ENCODE data around the gene ZNF621.

ZNF621 gene

GRCh38 chr3:40524568-40525285 is at the start of gene ZNF621:
ZNF621 (plus strand) TSS chr3:40524960; CDS start chr3:40525841, 881 bp downstream.
- peaks cover 34% of the 10 kb centered on the region for H3K4me1 ChIP-seq (ENCODE audit: insufficient read depth, low read length, poor library complexity, severe bottlenecking)
- peak within 1 kb of the TSS; percentile 86 for H2AFZ ChIP-seq (ENCODE audit: low read length)
- H3K9me3 ChIP-seq (ENCODE audit: insufficient read depth, low read depth, low read length), result no peaks in the 10 kb centered on the region
- no peaks in the 10 kb centered on the region for H3F3A ChIP-seq (ENCODE audit: low read depth)
- no peaks in the 10 kb centered on the region for H3K27me3 ChIP-seq (ENCODE audit: insufficient read depth, low read length, poor library complexity, severe bottlenecking)
- H3K4me2 ChIP-seq (ENCODE audit: low read depth, low read length, poor library complexity, severe bottlenecking), result peak within 1 kb of the TSS; percentile 89
- peaks cover 7% of the 10 kb centered on the region; the same call in 1 of the 2 replicates for H3K36me3 ChIP-seq (ENCODE audit: insufficient read depth, low read length)
- peaks cover 41% of the 10 kb centered on the region for H3K79me2 ChIP-seq (ENCODE audit: insufficient read depth, low read length)
- no peaks in the 10 kb centered on the region for H3K9me2 ChIP-seq (replicated peaks; ENCODE audit: low read depth, low read length)
- H3K9ac ChIP-seq (ENCODE audit: low read depth, low read length, poor library complexity, severe bottlenecking), result peak within 1 kb of the TSS; percentile 90
- H4K20me1 ChIP-seq (ENCODE audit: insufficient read depth, low read length, poor library complexity, severe bottlenecking), result peaks cover 2% of the 10 kb centered on the region
- H3K4me3 ChIP-seq (ENCODE audit: low read length, poor library complexity, severe bottlenecking), result peak within 1 kb of the TSS; percentile 87
- no peak for TF ChIP-seq EZH2phosphoT487 (IDR thresholded peaks at IDR 0.05; ENCODE audit: borderline replicate concordance)

- Histone ChIP-seq H3K4me3 (ENCODE audit: low read length, poor library complexity, severe bottlenecking) (peak within 1 kb of the TSS; percentile 96), H3K9me3 (ENCODE audit: insufficient read depth, low read depth, low read length) (no peaks in the 10 kb centered on the region), H2AFZ (ENCODE audit: low read length) (peak within 1 kb of the TSS; percentile 94), H3K27me3 (ENCODE audit: insufficient read depth, low read length, poor library complexity, severe bottlenecking) (no peaks in the 10 kb centered on the region), H3K4me1 (ENCODE audit: insufficient read depth, low read length, poor library complexity, severe bottlenecking) (peaks cover 21% of the 10 kb centered on the region), H3K36me3 (ENCODE audit: insufficient read depth, low read length) (no peaks in the 10 kb centered on the region), H3K4me2 (ENCODE audit: low read depth, low read length, poor library complexity, severe bottlenecking) (peak within 1 kb of the TSS; percentile 99), H3K9me2 (replicated peaks; ENCODE audit: low read depth, low read length) (no peaks in the 10 kb centered on the region), H3K79me2 (ENCODE audit: insufficient read depth, low read length) (peaks cover 10% of the 10 kb centered on the region), H4K20me1 (ENCODE audit: insufficient read depth, low read length, poor library complexity, severe bottlenecking) (no peaks in the 10 kb centered on the region), H3F3A (ENCODE audit: low read depth) (no peaks in the 10 kb centered on the region), H3K9ac (ENCODE audit: low read depth, low read length, poor library complexity, severe bottlenecking) (peak within 1 kb of the TSS; percentile 92)
- TF ChIP-seq EZH2phosphoT487 (IDR thresholded peaks at IDR 0.05; ENCODE audit: borderline replicate concordance) (no peak), CTCF (conservative IDR thresholded peaks at IDR 0.05; ENCODE audit: low read length) (no peak)
These were observed 48.0 kb upstream of the ZNF621 start, which contains the start of gene ZNF619 for GRCh38 chr3:40476478-40477470. ZNF619 (plus strand) TSS chr3:40477122; CDS start chr3:40477980, 858 bp downstream.

GRCh38 chr3:40477666-40478065 is 47.1 kb upstream of the ZNF621 start:
- Histone ChIP-seq H3K4me1 (ENCODE audit: insufficient read depth, low read length, poor library complexity, severe bottlenecking) (peaks cover 21% of the 10 kb centered on the region), H3K4me2 (ENCODE audit: low read depth, low read length, poor library complexity, severe bottlenecking) (peak overlapping the region; percentile 99), H3F3A (ENCODE audit: low read depth) (no peaks in the 10 kb centered on the region), H3K4me3 (ENCODE audit: low read length, poor library complexity, severe bottlenecking) (peak overlapping the region; percentile 96), H3K9ac (ENCODE audit: low read depth, low read length, poor library complexity, severe bottlenecking) (peak overlapping the region; percentile 92), H3K9me3 (ENCODE audit: insufficient read depth, low read depth, low read length) (no peaks in the 10 kb centered on the region), H2AFZ (ENCODE audit: low read length) (peak overlapping the region; percentile 94), H3K27me3 (ENCODE audit: insufficient read depth, low read length, poor library complexity, severe bottlenecking) (no peaks in the 10 kb centered on the region), H4K20me1 (ENCODE audit: insufficient read depth, low read length, poor library complexity, severe bottlenecking) (no peaks in the 10 kb centered on the region), H3K36me3 (ENCODE audit: insufficient read depth, low read length) (no peaks in the 10 kb centered on the region), H3K79me2 (ENCODE audit: insufficient read depth, low read length) (peaks cover 10% of the 10 kb centered on the region), H3K9me2 (replicated peaks; ENCODE audit: low read depth, low read length) (no peaks in the 10 kb centered on the region)
- no peak for TF ChIP-seq EZH2phosphoT487 (IDR thresholded peaks at IDR 0.05; ENCODE audit: borderline replicate concordance)
- no peak for TF ChIP-seq CTCF (conservative IDR thresholded peaks at IDR 0.05; ENCODE audit: low read length)
